Measurements from ENCODE around the gene ENO3. TPM values are rescaled to one million over a fixed set of nuclear protein-coding genes. Genes with fewer than 3 reads are reported as not detected.

The ENO3 gene
- total RNA-seq, 4 donors from 2014 or later = 1,434 to 5,473 (median 3,204) TPM

DNA sequence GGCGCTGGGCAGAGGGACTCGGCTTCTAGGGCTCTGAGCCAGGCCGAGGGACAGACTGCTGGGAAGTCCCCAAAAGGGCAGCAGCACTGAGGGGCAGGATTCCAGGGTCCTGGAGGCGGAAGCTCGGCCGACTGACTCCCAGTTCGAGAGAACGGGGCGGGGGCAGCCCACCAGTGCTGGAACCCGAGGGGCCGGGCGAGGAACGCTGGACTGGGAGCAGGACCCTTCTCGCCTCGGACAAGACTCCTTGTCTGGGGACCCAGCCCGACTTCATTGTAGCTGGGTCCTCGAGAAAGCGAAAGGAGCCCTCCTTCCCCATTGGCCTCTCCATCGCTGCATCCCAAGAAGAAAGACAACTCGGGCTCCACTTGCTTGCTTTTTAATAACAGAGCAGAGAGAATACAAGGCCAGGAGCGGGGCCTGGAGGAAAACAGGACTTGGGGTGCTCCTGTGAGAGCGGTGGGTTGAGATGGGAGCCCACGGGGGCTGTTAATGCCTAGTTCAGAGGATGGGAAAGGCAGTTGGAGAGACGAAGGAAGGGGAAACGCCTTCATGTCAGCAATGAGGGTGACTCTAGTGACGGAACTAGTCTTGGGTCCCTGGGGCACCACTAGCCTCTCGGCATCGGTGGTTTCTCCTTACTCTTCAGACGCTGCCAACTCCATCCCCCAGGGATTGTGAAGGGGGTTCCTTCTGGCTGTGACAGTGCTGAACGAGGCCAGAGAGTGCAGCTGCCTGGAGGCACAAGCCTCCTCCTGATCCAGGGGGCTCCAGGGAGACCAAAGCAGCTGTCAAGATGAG is 37.0 kb downstream of the ENO3 start:
- peak in 1 of 2 donors; percentile 40 for ATAC-seq
- Histone ChIP-seq H3K9me3 (no peaks in the 10 kb centered on the region), H3K27me3 (no peaks in the 10 kb centered on the region), H3K27ac (peak overlapping the region; percentile 88 to 98 (median 96)), H3K4me3 (peak overlapping the region; percentile 76 to 100 (median 94)), H3K36me3 (peaks cover 0 to 14% of the 10 kb centered on the region in 2 donors), H3K4me1 (peaks cover 17 to 20% of the 10 kb centered on the region in 2 donors)
- peak in 1 of 2 donors; percentile 31 for DNase-seq
- TF ChIP-seq POLR2A (IDR thresholded peaks at IDR 0.05) = peak in 1 of 2 donors; percentile 27
- no peak for TF ChIP-seq CTCF (IDR thresholded peaks at IDR 0.05 in 4 of 5, conservative IDR thresholded peaks at IDR 0.05 in 1 of 5)
- intact Hi-C loops (cut with DNase I; ENCODE audit: low total_unique reads) = loop anchor here (1.0 to 2.0 kb wide), 3 partner anchors 21 to 79 kb away; partner anchors contain the start of genes RNF167, SLC25A11 and SPAG7
- in situ Hi-C loops (cut with MboI; ENCODE audit: low sequenced_read_pairs in 4 of 4) = loop anchor here (5.0 to 10.0 kb wide), 3 partner anchors 73 to 77 kb away; no protein-coding TSS in a partner anchor

GRCh38 chr17:4994081-4994595 is 43.2 kb downstream of the ENO3 start:
- DNase-seq (no peak), ATAC-seq (no peak)
- in situ Hi-C loops (cut with MboI; ENCODE audit: low sequenced_read_pairs in 4 of 4) (no loop called here), intact Hi-C loops (cut with DNase I; ENCODE audit: low total_unique reads) (no loop called here)
- TF ChIP-seq CTCF (IDR thresholded peaks at IDR 0.05 in 4 of 5, conservative IDR thresholded peaks at IDR 0.05 in 1 of 5) = no peak
- no peak for TF ChIP-seq POLR2A (IDR thresholded peaks at IDR 0.05)
- H3K4me1 ChIP-seq = peaks cover 8 to 10% of the 10 kb centered on the region in 2 donors
- H3K27ac ChIP-seq = no peak overlapping the region
- H3K4me3 ChIP-seq = no peak overlapping the region
- H3K36me3 ChIP-seq = no peaks in the 10 kb centered on the region
- H3K9me3 ChIP-seq = no peaks in the 10 kb centered on the region
- H3K27me3 ChIP-seq = no peaks in the 10 kb centered on the region

GRCh38 chr17:4997302-4998026 is 46.5 kb downstream of the ENO3 start, which contains the start of the genes INCA1 and KIF1C:
Gene INCA1 (minus strand): TSS chr17:4997522. CDS start chr17:4994437, 3,085 bp downstream.
Gene KIF1C (plus strand): TSS chr17:4997950. CDS start chr17:5000247, 2,297 bp downstream.
- Histone ChIP-seq H3K4me1 (peaks cover 38 to 40% of the 10 kb centered on the region in 2 donors), H3K4me3 (peak within 1 kb of the TSS; percentile 80 to 99 (median 96)), H3K36me3 (peaks cover 0 to 15% of the 10 kb centered on the region in 2 donors), H3K9me3 (no peaks in the 10 kb centered on the region), H3K27me3 (no peaks in the 10 kb centered on the region), H3K27ac (peak within 1 kb of the TSS; percentile 98 to 99 (median 99))
- ATAC-seq (peak; percentile 62 to 68), DNase-seq (peak; percentile 93 to 94)
- TF ChIP-seq CTCF (IDR thresholded peaks at IDR 0.05 in 4 of 5, conservative IDR thresholded peaks at IDR 0.05 in 1 of 5) (peak in 2 of 5 experiments; percentile 37 to 47), POLR2A (IDR thresholded peaks at IDR 0.05) (peak; percentile 86 to 88)
- in situ Hi-C loops (cut with MboI; ENCODE audit: low sequenced_read_pairs in 4 of 4) (no loop called here), intact Hi-C loops (cut with DNase I; ENCODE audit: low total_unique reads) (loop anchor here (2.0 kb wide), 1 partner anchor 201 kb away; the partner anchor contains the start of gene PSMB6)

DNA sequence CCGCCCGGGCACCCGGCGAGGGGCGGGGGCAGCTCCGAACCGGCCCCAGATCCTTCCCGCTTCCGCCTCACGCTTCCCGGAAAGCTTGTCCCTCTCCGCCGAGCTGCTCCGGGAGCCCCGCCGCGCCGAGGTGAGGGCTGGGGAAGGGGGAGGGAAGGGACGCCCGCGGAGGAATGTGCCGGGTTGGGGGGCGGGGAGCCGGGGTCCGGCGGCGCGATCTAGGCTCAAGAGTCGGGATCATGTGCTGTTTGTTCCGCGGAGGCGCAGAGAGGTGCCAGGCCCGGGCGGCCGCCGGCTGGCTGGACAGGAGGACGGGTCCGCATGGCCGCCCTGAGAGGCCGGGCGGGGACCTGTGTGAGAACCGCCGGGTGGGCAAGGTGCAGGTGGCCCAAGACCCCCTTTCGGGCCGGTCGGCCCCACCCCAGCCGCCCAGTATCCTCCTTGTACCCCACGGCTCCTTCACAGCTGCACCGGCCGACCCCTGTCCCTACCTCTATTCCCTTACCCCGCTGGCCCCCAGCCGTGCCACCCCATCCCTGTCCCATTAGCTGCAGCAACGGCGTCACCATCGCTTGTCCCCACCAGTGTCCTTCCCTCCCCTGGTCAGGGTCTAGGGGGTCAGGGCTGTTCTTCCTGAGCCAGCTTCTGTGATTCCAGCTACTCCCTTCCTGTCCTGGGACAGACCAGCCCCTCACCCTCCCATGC is 47.3 kb downstream of the ENO3 start:
- Histone ChIP-seq H3K9me3 (no peaks in the 10 kb centered on the region), H3K27me3 (no peaks in the 10 kb centered on the region), H3K4me3 (peak overlapping the region; percentile 80 to 99 (median 96)), H3K4me1 (peaks cover 44 to 46% of the 10 kb centered on the region in 2 donors), H3K27ac (peak overlapping the region; percentile 98 to 99 (median 99)), H3K36me3 (peaks cover 0 to 22% of the 10 kb centered on the region in 2 donors)
- intact Hi-C loops (cut with DNase I; ENCODE audit: low total_unique reads) (no loop called here), in situ Hi-C loops (cut with MboI; ENCODE audit: low sequenced_read_pairs in 4 of 4) (no loop called here)
- peak; percentile 7 to 9 for ATAC-seq
- peak; percentile 81 to 82 for TF ChIP-seq POLR2A (IDR thresholded peaks at IDR 0.05)
- TF ChIP-seq CTCF (IDR thresholded peaks at IDR 0.05 in 4 of 5, conservative IDR thresholded peaks at IDR 0.05 in 1 of 5) = no peak
- DNase-seq = peak; percentile 50 to 67

Data from gastrocnemius medialis (tissue), 4 donors.